Stimulated activated CD8-positive, alpha-beta memory T cell treated with anti-CD3 and anti-CD28 coated beads, Interleukin-7, amount 100 ng/mL, for 4 hours (primary cell): ENCODE results near the gene CREB3L1.

ENCODE experiments used
- DNase-seq, 2 donors: peaks; one replicate each; pipeline ENCODE4 v3.0.0-alpha.2; 2020; ENCODE audit warnings: low read depth in 2 of 2

The CREB3L1 gene

GRCh38 chr11:46272816-46273427 is 4.5 kb upstream of the CREB3L1 start:
- no peak for DNase-seq

- DNase-seq: no peak
Measured at GRCh38 chr11:46273511-46274205, 3.8 kb upstream of the CREB3L1 start.

- DNase-seq: no peak
Measured at GRCh38 chr11:46275964-46276641, 1.4 kb upstream of the CREB3L1 start.

GRCh38 chr11:46277313-46277621 is 195 bp upstream of the CREB3L1 start:
- no peak for DNase-seq

DNA sequence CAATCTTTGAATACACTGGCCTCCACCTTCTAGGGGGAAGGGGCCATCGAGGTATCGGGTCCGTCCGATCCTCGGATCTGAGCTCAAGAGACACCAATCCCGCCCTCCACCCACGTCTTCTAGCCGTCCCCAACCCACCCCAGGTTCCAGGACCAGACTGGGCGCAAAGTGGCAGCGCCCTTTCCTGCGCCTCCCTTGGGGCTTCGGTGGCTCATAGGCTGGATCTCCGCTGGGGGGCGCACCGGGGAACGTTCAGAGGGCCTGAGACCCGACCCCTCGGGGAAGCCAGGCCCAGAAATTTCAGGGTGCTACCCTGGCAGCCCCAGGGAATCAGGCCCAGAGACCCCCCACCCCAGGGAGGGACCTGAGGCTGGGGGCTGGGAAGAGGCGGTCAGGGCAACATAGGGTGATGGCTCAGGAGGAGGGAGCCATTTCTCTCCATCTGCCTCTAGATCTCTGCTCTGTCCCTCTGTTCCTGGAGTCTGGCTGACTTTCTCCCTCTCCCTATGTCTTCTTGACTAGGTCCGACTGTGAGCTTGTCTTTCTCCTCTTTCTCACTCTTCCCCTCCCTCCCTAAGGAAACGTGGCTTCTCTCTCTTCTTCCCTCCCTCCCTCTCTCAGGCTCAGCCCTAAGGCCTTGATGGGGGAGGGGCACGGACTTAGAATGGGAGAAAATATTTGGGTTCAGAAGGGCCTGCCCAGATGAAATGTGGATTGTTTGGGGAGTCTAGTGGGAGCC is 1.1 kb downstream of the CREB3L1 start:
- no peak for DNase-seq

GRCh38 chr11:46279126-46280099 is 2.0 kb downstream of the CREB3L1 start:
- no peak for DNase-seq

DNA sequence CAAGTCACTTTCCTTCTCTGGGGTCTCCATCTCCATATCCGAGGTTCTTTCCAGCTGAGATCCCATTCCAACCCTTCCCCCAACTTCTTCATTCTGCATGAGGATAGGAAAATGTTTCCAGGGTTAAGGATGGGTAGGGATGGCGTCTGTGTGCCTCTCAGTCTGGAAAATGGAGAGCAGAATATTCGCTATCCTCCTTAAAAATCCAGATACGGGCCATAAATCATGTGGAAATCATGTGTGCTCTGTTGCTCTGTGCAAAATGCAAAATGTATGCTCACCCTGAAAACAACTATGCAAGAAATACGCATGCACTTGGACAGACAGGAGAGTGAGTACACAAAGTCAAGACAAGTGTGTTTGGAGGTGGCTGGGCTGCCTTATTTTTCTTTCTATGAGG is 3.2 kb downstream of the CREB3L1 start:
- DNase-seq: no peak

GRCh38 chr11:46281371-46281831 is 3.9 kb downstream of the CREB3L1 start:
- DNase-seq: no peak

DNA sequence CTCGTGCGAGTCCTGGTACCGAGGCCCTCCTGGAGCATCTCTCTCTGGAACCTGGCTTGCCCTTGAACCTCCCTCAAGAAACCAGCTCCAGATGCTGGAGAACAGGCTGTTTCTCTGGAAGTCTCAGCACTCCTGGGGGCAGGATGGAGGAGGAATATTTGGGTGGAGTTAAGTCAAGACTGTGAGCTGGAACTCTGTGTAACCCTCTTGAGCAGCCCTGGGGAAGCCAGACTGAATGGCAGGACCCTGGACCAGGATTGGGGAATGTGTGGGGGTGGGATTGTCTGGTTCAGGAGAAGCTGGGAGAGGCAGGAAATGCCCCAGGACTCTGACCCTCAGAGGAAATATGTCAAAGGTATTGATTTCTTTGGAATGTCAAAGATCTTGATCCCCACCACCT is 7.7 kb downstream of the CREB3L1 start:
- DNase-seq: no peak

DNA sequence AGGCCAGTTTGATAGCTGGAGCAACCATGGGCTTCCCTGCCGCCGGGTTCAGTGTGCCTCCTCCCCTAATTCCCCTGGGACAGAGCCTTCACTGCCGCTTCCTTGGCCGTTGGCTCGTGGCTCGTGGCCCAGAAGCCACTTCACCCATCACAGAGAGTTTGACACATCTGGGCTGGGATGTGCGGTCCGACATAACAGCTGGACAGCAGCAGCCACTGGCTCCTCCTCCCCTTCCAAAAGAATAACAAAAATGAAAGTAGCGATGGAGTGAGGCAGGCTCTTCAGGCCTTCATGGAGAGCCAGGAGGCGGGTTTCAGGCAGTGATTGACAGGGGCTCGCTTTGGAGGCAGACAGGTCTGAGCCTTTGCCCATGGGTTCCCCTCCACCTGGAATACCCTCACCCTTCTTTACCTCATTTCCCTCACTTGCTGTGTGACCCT is 8.2 kb downstream of the CREB3L1 start:
- DNase-seq: no peak

DNA sequence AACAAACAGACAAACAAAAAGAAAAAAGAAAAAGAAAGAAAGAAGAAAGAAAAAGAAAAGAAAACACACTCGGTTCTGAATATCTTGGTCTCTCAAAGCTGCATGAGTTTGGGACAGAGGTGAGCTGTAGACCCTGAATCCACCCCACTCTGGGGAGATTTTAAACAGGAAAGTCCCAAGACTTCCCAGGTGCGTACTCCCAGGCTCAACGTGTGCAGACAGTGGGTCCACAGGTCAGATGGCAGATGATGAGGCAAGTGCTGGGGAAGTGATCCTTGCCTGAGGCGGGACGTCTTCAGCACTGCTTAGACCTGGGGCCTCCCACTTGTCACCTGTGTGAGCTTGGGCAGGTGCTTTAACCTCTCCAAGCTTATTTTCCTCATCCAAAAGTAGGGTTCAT is 9.3 kb downstream of the CREB3L1 start:
- no peak for DNase-seq

- no peak for DNase-seq
Measured at GRCh38 chr11:46288451-46288850, 11.0 kb downstream of the CREB3L1 start.

DNA sequence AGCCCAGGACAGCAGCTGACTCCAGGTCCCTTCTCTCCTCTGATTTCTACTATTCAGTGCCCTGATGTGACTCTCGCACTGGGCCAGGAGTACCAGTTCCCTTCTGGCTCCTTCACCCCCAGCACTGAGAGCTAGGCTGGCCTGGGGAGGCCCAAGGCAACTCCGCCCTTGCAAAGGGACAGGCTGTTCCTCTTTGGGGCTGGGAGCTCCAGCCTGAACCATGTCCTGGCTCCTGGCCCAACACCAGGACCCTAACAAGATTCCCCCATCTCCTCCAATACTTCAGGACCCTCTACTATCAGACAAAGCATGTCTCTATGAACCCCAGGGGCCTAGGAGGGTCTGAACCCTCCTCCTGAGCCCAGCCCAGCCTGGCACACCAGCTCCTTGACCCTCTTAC is 12.5 kb downstream of the CREB3L1 start:
- DNase-seq: no peak

- no peak for DNase-seq
Measured at GRCh38 chr11:46290598-46291309, 13.3 kb downstream of the CREB3L1 start.

GRCh38 chr11:46291441-46292150 is 14.1 kb downstream of the CREB3L1 start:
- no peak for DNase-seq

GRCh38 chr11:46293066-46293465 is 15.6 kb downstream of the CREB3L1 start:
- no peak for DNase-seq

DNA sequence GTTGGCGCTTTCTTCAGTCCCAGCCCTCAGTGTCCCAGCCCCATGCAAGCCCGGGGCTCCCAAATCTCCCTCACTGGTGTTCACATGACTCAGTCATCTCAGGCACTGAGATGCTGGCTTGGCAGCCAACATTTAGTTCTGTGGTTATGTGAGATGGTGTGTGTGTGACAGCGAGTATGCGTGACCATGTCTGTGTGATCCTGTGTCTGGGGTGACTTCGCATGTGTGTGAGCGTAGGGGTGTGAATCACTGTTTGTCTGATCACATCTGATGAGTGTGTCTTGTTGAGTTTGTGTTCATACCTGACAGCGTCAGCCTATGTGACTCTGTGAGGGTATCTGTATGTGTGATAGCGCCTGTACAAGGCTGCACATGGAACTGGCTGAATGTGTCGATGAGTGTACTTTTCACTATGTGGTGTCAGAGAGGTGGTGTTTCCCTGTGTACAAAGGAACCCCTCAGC is 16.2 kb downstream of the CREB3L1 start:
- DNase-seq: no peak

DNA sequence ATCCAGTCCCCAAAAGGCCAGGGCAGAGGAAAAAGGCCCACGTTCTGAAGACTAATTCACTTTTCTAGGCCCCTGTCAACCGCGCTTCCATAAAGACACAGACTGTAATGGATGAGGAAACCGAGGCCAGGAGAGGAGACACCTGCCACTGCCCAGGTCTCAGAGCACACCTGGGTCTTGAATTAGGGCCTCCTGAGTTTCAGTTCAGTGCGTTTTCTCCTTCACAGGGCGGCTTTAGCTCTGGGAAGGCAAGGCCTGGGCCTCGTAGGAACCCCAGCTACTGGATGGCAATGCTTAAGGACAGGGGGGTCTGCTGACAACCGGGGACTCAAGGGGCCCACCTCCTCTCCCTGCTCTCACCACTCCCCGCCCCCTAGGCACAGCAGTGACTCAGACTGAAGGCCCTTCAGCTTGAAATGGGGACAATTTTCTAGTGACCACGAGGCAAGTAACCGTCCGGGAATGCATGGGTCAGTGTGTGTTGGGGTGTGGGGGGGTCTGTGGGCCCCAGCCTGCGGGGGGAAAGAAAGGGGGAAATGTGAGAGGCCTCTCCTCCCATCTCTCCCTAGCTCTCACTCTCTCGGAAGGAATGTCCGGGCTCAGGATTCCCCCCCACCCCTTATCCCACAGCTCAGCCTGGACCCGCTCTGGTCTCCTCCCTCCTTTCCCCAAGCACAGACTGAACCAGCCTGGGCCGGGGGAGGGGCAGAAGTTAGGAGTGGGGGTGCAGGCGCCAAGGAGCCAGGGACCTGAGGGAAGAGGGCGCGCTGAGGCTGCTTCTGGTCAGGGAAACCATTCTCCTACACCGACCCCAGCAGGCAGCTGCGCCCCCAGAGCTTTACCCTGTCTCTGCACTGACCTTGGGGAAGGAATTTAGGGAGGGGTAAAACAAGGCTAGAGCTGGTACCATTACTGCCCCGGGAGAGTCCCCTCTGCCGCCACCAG is 17.2 kb downstream of the CREB3L1 start:
- DNase-seq: no peak
